ENCODE measurements around the gene DLGAP5.

The DLGAP5 gene

GRCh38 chr14:55220230-55220629, 28.8 kb upstream of the DLGAP5 start:
- Histone ChIP-seq H3K4me3 (ENCODE audit: severe bottlenecking) (no peak overlapping the region), H3K4me1 (ENCODE audit: insufficient read depth, poor library complexity, severe bottlenecking) (peaks cover 8% of the 10 kb centered on the region), H3K27me3 (ENCODE audit: insufficient read depth, poor library complexity, severe bottlenecking) (no peaks in the 10 kb centered on the region), H3K9me3 (ENCODE audit: severe bottlenecking) (no peaks in the 10 kb centered on the region), H3K36me3 (ENCODE audit: low read depth) (no peaks in the 10 kb centered on the region), H3K27ac (ENCODE audit: poor library complexity, severe bottlenecking) (no peak overlapping the region)
- ATAC-seq (ENCODE audit: low read depth) (no peak), DNase-seq (ENCODE audit: low spot score) (no peak)
- TF ChIP-seq, protein P1, sequence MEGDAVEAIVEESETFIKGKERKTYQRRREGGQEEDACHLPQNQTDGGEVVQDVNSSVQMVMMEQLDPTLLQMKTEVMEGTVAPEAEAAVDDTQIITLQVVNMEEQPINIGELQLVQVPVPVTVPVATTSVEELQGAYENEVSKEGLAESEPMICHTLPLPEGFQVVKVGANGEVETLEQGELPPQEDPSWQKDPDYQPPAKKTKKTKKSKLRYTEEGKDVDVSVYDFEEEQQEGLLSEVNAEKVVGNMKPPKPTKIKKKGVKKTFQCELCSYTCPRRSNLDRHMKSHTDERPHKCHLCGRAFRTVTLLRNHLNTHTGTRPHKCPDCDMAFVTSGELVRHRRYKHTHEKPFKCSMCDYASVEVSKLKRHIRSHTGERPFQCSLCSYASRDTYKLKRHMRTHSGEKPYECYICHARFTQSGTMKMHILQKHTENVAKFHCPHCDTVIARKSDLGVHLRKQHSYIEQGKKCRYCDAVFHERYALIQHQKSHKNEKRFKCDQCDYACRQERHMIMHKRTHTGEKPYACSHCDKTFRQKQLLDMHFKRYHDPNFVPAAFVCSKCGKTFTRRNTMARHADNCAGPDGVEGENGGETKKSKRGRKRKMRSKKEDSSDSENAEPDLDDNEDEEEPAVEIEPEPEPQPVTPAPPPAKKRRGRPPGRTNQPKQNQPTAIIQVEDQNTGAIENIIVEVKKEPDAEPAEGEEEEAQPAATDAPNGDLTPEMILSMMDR (IDR thresholded peaks at IDR 0.05; ENCODE audit: poor library complexity, severe bottlenecking) = no peak

DNA sequence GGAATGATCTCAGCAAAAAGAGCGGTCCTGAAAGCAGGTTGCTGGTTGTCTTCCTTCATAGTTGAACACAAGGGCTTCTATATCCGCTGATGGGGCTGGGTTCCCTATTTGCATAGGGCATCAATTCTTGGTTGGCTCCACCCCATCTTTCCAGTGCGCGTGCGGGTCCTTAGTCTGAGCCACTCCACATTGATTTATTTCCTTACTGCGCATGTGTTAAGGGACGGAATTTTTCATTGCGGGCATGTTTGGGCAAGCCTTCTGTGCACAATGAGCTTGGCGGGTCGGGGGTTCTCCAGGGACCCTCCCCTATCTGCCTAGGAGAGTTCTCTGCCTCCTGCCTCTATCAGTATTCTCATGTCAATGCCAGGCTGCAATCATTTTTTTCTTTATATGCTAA, 21.2 kb upstream of the DLGAP5 start:
- H3K27me3 ChIP-seq (ENCODE audit: insufficient read depth, poor library complexity, severe bottlenecking) = no peaks in the 10 kb centered on the region
- H3K4me1 ChIP-seq (ENCODE audit: insufficient read depth, poor library complexity, severe bottlenecking) = no peaks in the 10 kb centered on the region
- H3K9me3 ChIP-seq (ENCODE audit: severe bottlenecking) = no peaks in the 10 kb centered on the region
- DNase-seq (ENCODE audit: low spot score) (no peak), ATAC-seq (ENCODE audit: low read depth) (peak; percentile 50; the same call in 1 of the 3 replicates)
- TF ChIP-seq, protein P1 (IDR thresholded peaks at IDR 0.05; ENCODE audit: poor library complexity, severe bottlenecking) = no peak
- H3K4me3 ChIP-seq (ENCODE audit: severe bottlenecking) = no peak overlapping the region
- H3K36me3 ChIP-seq (ENCODE audit: low read depth) = no peaks in the 10 kb centered on the region
- H3K27ac ChIP-seq (ENCODE audit: poor library complexity, severe bottlenecking) = no peak overlapping the region

- H3K4me3 ChIP-seq (ENCODE audit: severe bottlenecking) = no peak overlapping the region
- no peak overlapping the region for H3K27ac ChIP-seq (ENCODE audit: poor library complexity, severe bottlenecking)
- H3K9me3 ChIP-seq (ENCODE audit: severe bottlenecking) = no peaks in the 10 kb centered on the region
- DNase-seq (ENCODE audit: low spot score) (no peak), ATAC-seq (ENCODE audit: low read depth) (peak; percentile 29; the same call in 1 of the 3 replicates)
- TF ChIP-seq, protein P1 (IDR thresholded peaks at IDR 0.05; ENCODE audit: poor library complexity, severe bottlenecking) = no peak
- no peaks in the 10 kb centered on the region for H3K27me3 ChIP-seq (ENCODE audit: insufficient read depth, poor library complexity, severe bottlenecking)
- H3K4me1 ChIP-seq (ENCODE audit: insufficient read depth, poor library complexity, severe bottlenecking) = no peaks in the 10 kb centered on the region
- no peaks in the 10 kb centered on the region for H3K36me3 ChIP-seq (ENCODE audit: low read depth)
These were observed 16.4 kb upstream of the DLGAP5 start for GRCh38 chr14:55207832-55208231.

- no peak overlapping the region for H3K4me3 ChIP-seq (ENCODE audit: severe bottlenecking)
- no peak for ATAC-seq (ENCODE audit: low read depth)
These were observed 14.8 kb upstream of the DLGAP5 start for GRCh38 chr14:55206175-55206693.

More at GRCh38 chr14:55206175-55206693, 14.8 kb upstream of the DLGAP5 start:
- H3K27ac ChIP-seq (ENCODE audit: poor library complexity, severe bottlenecking) = no peak overlapping the region
- H3K4me1 ChIP-seq (ENCODE audit: insufficient read depth, poor library complexity, severe bottlenecking) = no peaks in the 10 kb centered on the region
- TF ChIP-seq, protein P1 (IDR thresholded peaks at IDR 0.05; ENCODE audit: poor library complexity, severe bottlenecking) = no peak
- H3K36me3 ChIP-seq (ENCODE audit: low read depth) = no peaks in the 10 kb centered on the region
- DNase-seq (ENCODE audit: low spot score) = no peak
- no peaks in the 10 kb centered on the region for H3K27me3 ChIP-seq (ENCODE audit: insufficient read depth, poor library complexity, severe bottlenecking)
- H3K9me3 ChIP-seq (ENCODE audit: severe bottlenecking) = no peaks in the 10 kb centered on the region
